Measurements from ENCODE around the gene TF.

The TF gene

GRCh38 chr3:133746712-133747066, 496 bp downstream of the TF start:
- DNase-seq (ENCODE audit: low read depth in 4 of 4, low spot score in 1 of 4), result no peak

GRCh38 chr3:133747373-133747772, 1.2 kb downstream of the TF start:
- no peak for DNase-seq (ENCODE audit: low read depth in 4 of 4, low spot score in 1 of 4)

- no peak for DNase-seq (ENCODE audit: low read depth in 4 of 4, low spot score in 1 of 4)
These were observed 1.9 kb downstream of the TF start for GRCh38 chr3:133747907-133748639.

- no peak for DNase-seq (ENCODE audit: low read depth in 4 of 4, low spot score in 1 of 4)
These were observed 3.5 kb downstream of the TF start for GRCh38 chr3:133749427-133750258.

GRCh38 chr3:133750259-133750656, 4.1 kb downstream of the TF start:
- no peak for DNase-seq (ENCODE audit: low read depth in 4 of 4, low spot score in 1 of 4)

GRCh38 chr3:133753107-133753778, 7.0 kb downstream of the TF start:
- no peak for DNase-seq (ENCODE audit: low read depth in 4 of 4, low spot score in 1 of 4)

- no peak for DNase-seq (ENCODE audit: low read depth in 4 of 4, low spot score in 1 of 4)
These were observed 7.6 kb downstream of the TF start for GRCh38 chr3:133753779-133754164.

GRCh38 chr3:133754455-133754854, 8.3 kb downstream of the TF start:
- DNase-seq (ENCODE audit: low read depth in 4 of 4, low spot score in 1 of 4), result no peak

- no peak for DNase-seq (ENCODE audit: low read depth in 4 of 4, low spot score in 1 of 4)
These were observed 9.0 kb downstream of the TF start for GRCh38 chr3:133754973-133755828.

- no peak for DNase-seq (ENCODE audit: low read depth in 4 of 4, low spot score in 1 of 4)
These were observed 10.8 kb downstream of the TF start for GRCh38 chr3:133756716-133757694.

- DNase-seq (ENCODE audit: low read depth in 4 of 4, low spot score in 1 of 4), result no peak
These were observed 11.7 kb downstream of the TF start for GRCh38 chr3:133757701-133758567.

GRCh38 chr3:133758568-133758928, 12.4 kb downstream of the TF start:
- no peak for DNase-seq (ENCODE audit: low read depth in 4 of 4, low spot score in 1 of 4)

- DNase-seq (ENCODE audit: low read depth in 4 of 4, low spot score in 1 of 4), result no peak
These were observed 13.0 kb downstream of the TF start for GRCh38 chr3:133758964-133759739.

GRCh38 chr3:133759740-133760305, 13.6 kb downstream of the TF start:
- no peak for DNase-seq (ENCODE audit: low read depth in 4 of 4, low spot score in 1 of 4)

- no peak for DNase-seq (ENCODE audit: low read depth in 4 of 4, low spot score in 1 of 4)
These were observed 14.7 kb downstream of the TF start for GRCh38 chr3:133760916-133761315.

- DNase-seq (ENCODE audit: low read depth in 4 of 4, low spot score in 1 of 4), result no peak
These were observed 15.7 kb downstream of the TF start for GRCh38 chr3:133761605-133762484.

GRCh38 chr3:133762539-133762938, 16.3 kb downstream of the TF start:
- no peak for DNase-seq (ENCODE audit: low read depth in 4 of 4, low spot score in 1 of 4)
